RWPE2 (cell line): Measurements from ENCODE around the gene FIGLA.

ENCODE experiments used
- ATAC-seq: fragments of 200-7000 bp; cut with Tn5 transposase; 3 replicates; pipeline ENCODE4 v1.9.1; 2021; ENCODE audit warnings: low read depth
- DNase-seq: peaks from one replicate; pipeline ENCODE4 v3.0.0-alpha.2; 2020; ENCODE audit warnings: low spot score
- H3K27ac ChIP-seq: fragments of 450-650 bp; 2 replicates; pipeline ENCODE4 v1.5.1; 2017; ENCODE audit warnings: mild to moderate bottlenecking; ENCODE audit not compliant: poor library complexity, severe bottlenecking
- H3K27me3 ChIP-seq: fragments of 250-450 bp; sonication (Bioruptor Pico); 2 replicates; pipeline ENCODE4 v1.5.1; 2021; ENCODE audit warnings: mild to moderate bottlenecking, moderate library complexity; ENCODE audit not compliant: insufficient read depth, poor library complexity, severe bottlenecking
- H3K36me3 ChIP-seq: fragments of 250-450 bp; sonication (Bioruptor Pico); 2 replicates; pipeline ENCODE4 v1.5.1; 2020; ENCODE audit warnings: low read depth, mild to moderate bottlenecking, moderate library complexity
- H3K4me1 ChIP-seq: fragments of 250-450 bp; sonication (Bioruptor Pico); 2 replicates; pipeline ENCODE4 v1.5.1; 2021; ENCODE audit warnings: mild to moderate bottlenecking, moderate library complexity; ENCODE audit not compliant: insufficient read depth, poor library complexity, severe bottlenecking
- H3K4me3 ChIP-seq: fragments of 250-450 bp; sonication (Bioruptor Pico); 2 replicates; pipeline ENCODE4 v1.5.1; 2021; ENCODE audit warnings: mild to moderate bottlenecking, moderate library complexity; ENCODE audit not compliant: severe bottlenecking
- H3K9me3 ChIP-seq: fragments of 250-450 bp; sonication (Bioruptor Pico); 2 replicates; pipeline ENCODE4 v1.5.1; 2021; ENCODE audit warnings: mild to moderate bottlenecking, moderate library complexity; ENCODE audit not compliant: severe bottlenecking
- CTCF ChIP-seq: fragments of 450-650 bp; IDR thresholded peaks from one replicate; pipeline ENCODE4 v1.5.1; 2017; ENCODE audit warnings: mild to moderate bottlenecking, moderate library complexity; ENCODE audit not compliant: poor library complexity, severe bottlenecking

Gene FIGLA

GRCh38 chr2:70785137-70785911, 5.1 kb downstream of the FIGLA start:
- Histone ChIP-seq H3K4me1 (no peaks in the 10 kb centered on the region), H3K9me3 (no peaks in the 10 kb centered on the region), H3K27ac (no peak overlapping the region), H3K36me3 (no peaks in the 10 kb centered on the region), H3K4me3 (no peak overlapping the region), H3K27me3 (peaks cover 32% of the 10 kb centered on the region)
- DNase-seq, result no peak
- ATAC-seq, result peak; percentile 65; the same call in 2 of the 3 replicates
- TF ChIP-seq CTCF, result peak; percentile 74

- DNase-seq, result no peak
- H3K36me3 ChIP-seq, result no peaks in the 10 kb centered on the region
- ATAC-seq, result no peak
- H3K9me3 ChIP-seq, result no peaks in the 10 kb centered on the region
- TF ChIP-seq CTCF, result no peak
- H3K27ac ChIP-seq, result no peak overlapping the region
- no peaks in the 10 kb centered on the region for H3K4me1 ChIP-seq
- no peak overlapping the region for H3K4me3 ChIP-seq
- H3K27me3 ChIP-seq, result peaks cover 22% of the 10 kb centered on the region
Observed at GRCh38 chr2:70784320-70784719, 6.1 kb downstream of the FIGLA start.

GRCh38 chr2:70779911-70780545, 10.4 kb downstream of the FIGLA start:
- Histone ChIP-seq H3K36me3 (no peaks in the 10 kb centered on the region), H3K4me1 (no peaks in the 10 kb centered on the region), H3K27me3 (no peaks in the 10 kb centered on the region), H3K27ac (no peak overlapping the region), H3K4me3 (no peak overlapping the region), H3K9me3 (no peaks in the 10 kb centered on the region)
- DNase-seq (no peak), ATAC-seq (peak; percentile 70)
- no peak for TF ChIP-seq CTCF

- Histone ChIP-seq H3K9me3 (no peaks in the 10 kb centered on the region), H3K4me1 (no peaks in the 10 kb centered on the region), H3K36me3 (no peaks in the 10 kb centered on the region), H3K27me3 (no peaks in the 10 kb centered on the region), H3K27ac (no peak overlapping the region), H3K4me3 (no peak overlapping the region)
- no peak for ATAC-seq
- no peak for DNase-seq
- no peak for TF ChIP-seq CTCF
Observed at GRCh38 chr2:70779491-70779890, 11.0 kb downstream of the FIGLA start.

- no peak overlapping the region for H3K4me3 ChIP-seq
- no peaks in the 10 kb centered on the region for H3K36me3 ChIP-seq
- TF ChIP-seq CTCF, result no peak
- no peaks in the 10 kb centered on the region for H3K4me1 ChIP-seq
- H3K27me3 ChIP-seq, result no peaks in the 10 kb centered on the region
- DNase-seq (no peak), ATAC-seq (no peak)
- H3K27ac ChIP-seq, result no peak overlapping the region
- H3K9me3 ChIP-seq, result no peaks in the 10 kb centered on the region
Observed at GRCh38 chr2:70778676-70779075, 11.8 kb downstream of the FIGLA start.
